Karpas-422 (cell line): ENCODE measurements around the gene LARP1B. TPM values are rescaled to one million over a fixed set of nuclear protein-coding genes. Genes with fewer than 3 reads are reported as not detected.
A peak's percentile ranks its signal among the peaks of the same experiment; 100 is the strongest.

ENCODE experiments used
- DNase-seq: peaks from one replicate; pipeline ENCODE4 v3.0.0-alpha.2; 2015
- H2AFZ ChIP-seq: fragments of 200-600 bp; sonication (generic); 2 replicates; pipeline ENCODE4 v1.6.1; 2014; ENCODE audit warnings: antibody characterized with exemption, low read length, mixed read lengths
- H3K27ac ChIP-seq: fragments of 200-600 bp; sonication (generic); 2 replicates; pipeline ENCODE4 v1.5.1; 2014; ENCODE audit warnings: mild to moderate bottlenecking, low read length, moderate library complexity
- H3K27me3 ChIP-seq: fragments of 200-600 bp; sonication (generic); 2 replicates; pipeline ENCODE4 v1.6.1; 2014; ENCODE audit warnings: low read length, mixed read lengths
- H3K36me3 ChIP-seq: fragments of 200-600 bp; sonication (generic); 2 replicates; pipeline ENCODE4 v1.6.1; 2014; ENCODE audit warnings: low read length, mixed read lengths; ENCODE audit not compliant: insufficient read depth
- H3K4me1 ChIP-seq: fragments of 200-600 bp; sonication (generic); 2 replicates; pipeline ENCODE4 v1.6.1; 2014; ENCODE audit warnings: mild to moderate bottlenecking, low read length, mixed read lengths
- H3K4me2 ChIP-seq: fragments of 200-600 bp; sonication (generic); 2 replicates; pipeline ENCODE4 v1.6.1; 2014; ENCODE audit warnings: low read length, low read depth, mild to moderate bottlenecking; ENCODE audit not compliant: poor library complexity, severe bottlenecking
- H3K4me3 ChIP-seq: fragments of 200-600 bp; sonication (generic); 2 replicates; pipeline ENCODE4 v1.5.1; 2014; ENCODE audit warnings: mild to moderate bottlenecking, antibody characterized with exemption, low read length, mixed read lengths
- H3K79me2 ChIP-seq: fragments of 200-600 bp; sonication (generic); 2 replicates; pipeline ENCODE4 v1.6.1; 2014; ENCODE audit warnings: mild to moderate bottlenecking, low read length, mixed read lengths
- H3K9ac ChIP-seq: fragments of 200-600 bp; sonication (generic); 2 replicates; pipeline ENCODE4 v1.6.0; 2014; ENCODE audit warnings: low read length
- H3K9me2 ChIP-seq: fragments of 200-600 bp; sonication (generic), shearing (Covaris generic); replicated peaks from 2 replicates; pipeline ENCODE4 v1.6.0; 2014; ENCODE audit warnings: mild to moderate bottlenecking, low read length, moderate library complexity; ENCODE audit not compliant: insufficient read depth
- H3K9me3 ChIP-seq: fragments of 300-700, 200-600 bp; sonication (generic); 2 replicates; pipeline ENCODE4 v1.6.1; 2014; ENCODE audit warnings: low read length, mixed read lengths
- H4K20me1 ChIP-seq: fragments of 200-600 bp; sonication (generic); 2 replicates; pipeline ENCODE4 v1.6.1; 2014; ENCODE audit warnings: mild to moderate bottlenecking, antibody characterized with exemption, low read length, low read depth; ENCODE audit not compliant: insufficient read depth
- total RNA-seq: library from RNA; depleted of rRNA; stranded (reverse); fragments of >200 nt; shearing (Covaris generic); gene quantifications from 2 replicates; pipeline ENCODE4 v1.2.3, GENCODE V29; 2014; ENCODE audit warnings: low replicate concordance

LARP1B gene
- total RNA-seq, 1 experiment from 2014 or later, result 62.8 TPM

GRCh38 chr4:128166982-128167381, 105.9 kb downstream of the LARP1B start:
- Histone ChIP-seq H3K4me2 (no peak overlapping the region), H3K36me3 (0 out of 2 replicates have a peak, but pooled peaks cover 3% of the 10 kb centered on the region), H3K9me2 (no peaks in the 10 kb centered on the region), H3K9me3 (no peaks in the 10 kb centered on the region), H2AFZ (no peak overlapping the region), H4K20me1 (no peaks in the 10 kb centered on the region), H3K9ac (no peak overlapping the region), H3K27me3 (no peaks in the 10 kb centered on the region), H3K79me2 (peaks cover 62% of the 10 kb centered on the region), H3K27ac (no peak overlapping the region), H3K4me3 (no peak overlapping the region), H3K4me1 (peaks cover 5% of the 10 kb centered on the region)
- DNase-seq, result no peak

DNA sequence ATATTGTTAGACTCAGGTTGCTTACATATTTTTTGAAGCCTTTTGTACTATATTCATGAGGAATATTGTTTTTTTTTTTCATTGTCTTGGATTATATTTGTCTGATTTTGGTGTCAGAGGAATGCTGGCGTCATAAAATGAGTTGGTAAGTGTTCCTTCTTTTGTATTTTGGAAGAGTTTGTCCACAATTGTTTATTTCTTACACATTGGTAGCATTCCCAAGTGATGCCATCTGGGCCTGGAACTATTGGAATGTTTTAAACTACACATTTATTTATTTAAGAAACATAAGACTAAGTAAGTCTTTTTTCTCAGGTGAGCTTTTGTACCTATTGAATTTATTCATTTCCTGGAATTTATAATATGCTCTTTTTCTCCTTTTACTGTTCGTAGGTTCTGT, 107.6 kb downstream of the LARP1B start:
- Histone ChIP-seq H3K4me2 (no peak overlapping the region), H3K9me3 (no peaks in the 10 kb centered on the region), H3K36me3 (0 out of 2 replicates have a peak, but pooled peaks cover 3% of the 10 kb centered on the region), H3K27me3 (no peaks in the 10 kb centered on the region), H3K9ac (no peak overlapping the region), H3K79me2 (peaks cover 60% of the 10 kb centered on the region), H3K4me1 (no peaks in the 10 kb centered on the region), H3K9me2 (no peaks in the 10 kb centered on the region), H3K4me3 (no peak overlapping the region), H4K20me1 (no peaks in the 10 kb centered on the region), H3K27ac (no peak overlapping the region), H2AFZ (no peak overlapping the region)
- DNase-seq, result no peak

DNA sequence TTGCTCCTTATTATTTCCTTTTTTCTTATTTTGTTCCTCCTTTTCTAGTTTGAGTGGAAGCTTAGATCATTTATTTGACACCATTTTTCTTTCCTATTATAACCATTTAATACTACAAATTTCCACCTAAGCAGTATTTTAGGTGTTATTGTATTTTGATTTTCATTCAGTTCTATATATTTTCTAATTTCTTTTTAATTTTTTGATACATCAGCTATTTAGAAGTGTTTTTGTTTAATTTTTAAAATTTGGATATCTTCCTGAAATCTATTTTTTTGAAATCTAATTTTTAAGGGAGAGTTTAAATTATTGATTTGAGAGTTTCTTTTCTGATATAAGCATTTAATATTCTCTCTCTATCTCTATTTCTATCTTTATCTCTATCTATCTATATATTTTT, 108.1 kb downstream of the LARP1B start:
- 0 out of 2 replicates have a peak, but pooled peaks cover 3% of the 10 kb centered on the region for H3K36me3 ChIP-seq
- H3K4me3 ChIP-seq, result no peak overlapping the region
- peaks cover 58% of the 10 kb centered on the region for H3K79me2 ChIP-seq
- H3K9ac ChIP-seq, result no peak overlapping the region
- no peaks in the 10 kb centered on the region for H3K9me3 ChIP-seq
- H3K4me1 ChIP-seq, result no peaks in the 10 kb centered on the region
- no peaks in the 10 kb centered on the region for H3K9me2 ChIP-seq
- no peaks in the 10 kb centered on the region for H4K20me1 ChIP-seq
- H3K27ac ChIP-seq, result no peak overlapping the region
- H3K4me2 ChIP-seq, result no peak overlapping the region
- H2AFZ ChIP-seq, result no peak overlapping the region
- no peak for DNase-seq
- no peaks in the 10 kb centered on the region for H3K27me3 ChIP-seq

DNA sequence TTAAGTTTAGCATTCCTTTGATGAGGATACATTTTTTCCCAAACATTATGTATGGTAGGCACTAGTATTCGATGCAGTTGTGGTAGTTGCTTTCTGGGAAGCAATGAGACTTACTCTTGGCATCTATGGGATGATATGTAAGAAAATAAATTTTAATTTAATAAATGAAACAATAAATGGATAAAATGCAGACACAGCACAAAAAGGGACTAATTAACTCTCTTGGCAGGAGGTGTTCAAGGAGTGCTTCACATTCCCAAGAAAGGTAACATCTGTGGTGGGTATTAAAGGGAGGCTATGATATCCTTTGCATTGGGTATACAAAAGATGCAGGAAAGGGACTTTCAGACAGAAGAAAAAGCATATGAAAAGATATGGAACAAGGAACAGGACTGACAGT, 115.5 kb downstream of the LARP1B start:
- peaks cover 15% of the 10 kb centered on the region for H3K4me1 ChIP-seq

GRCh38 chr4:128177498-128177897, 116.4 kb downstream of the LARP1B start:
- Histone ChIP-seq H3K9me3 (no peaks in the 10 kb centered on the region), H4K20me1 (no peaks in the 10 kb centered on the region), H3K9me2 (no peaks in the 10 kb centered on the region), H3K4me1 (peaks cover 17% of the 10 kb centered on the region), H3K79me2 (peaks cover 31% of the 10 kb centered on the region), H3K27ac (peak overlapping the region; percentile 51), H3K36me3 (peaks cover 21% of the 10 kb centered on the region), H3K4me2 (peak overlapping the region; percentile 6), H2AFZ (0 out of 2 replicates have a peak overlapping the region, but pooled peaks have one; percentile 12), H3K27me3 (no peaks in the 10 kb centered on the region), H3K9ac (no peak overlapping the region), H3K4me3 (no peak overlapping the region)
- DNase-seq, result peak; percentile 74

More for the DNA sequence above, 115.5 kb downstream of the LARP1B start:
- Histone ChIP-seq H3K27me3 (no peaks in the 10 kb centered on the region), H2AFZ (no peak overlapping the region), H3K4me3 (no peak overlapping the region), H3K36me3 (peaks cover 21% of the 10 kb centered on the region), H3K27ac (peak overlapping the region; percentile 51), H3K9ac (no peak overlapping the region), H4K20me1 (no peaks in the 10 kb centered on the region), H3K9me3 (no peaks in the 10 kb centered on the region), H3K79me2 (peaks cover 36% of the 10 kb centered on the region), H3K9me2 (no peaks in the 10 kb centered on the region), H3K4me2 (peak overlapping the region; percentile 6)
- DNase-seq, result no peak

DNA sequence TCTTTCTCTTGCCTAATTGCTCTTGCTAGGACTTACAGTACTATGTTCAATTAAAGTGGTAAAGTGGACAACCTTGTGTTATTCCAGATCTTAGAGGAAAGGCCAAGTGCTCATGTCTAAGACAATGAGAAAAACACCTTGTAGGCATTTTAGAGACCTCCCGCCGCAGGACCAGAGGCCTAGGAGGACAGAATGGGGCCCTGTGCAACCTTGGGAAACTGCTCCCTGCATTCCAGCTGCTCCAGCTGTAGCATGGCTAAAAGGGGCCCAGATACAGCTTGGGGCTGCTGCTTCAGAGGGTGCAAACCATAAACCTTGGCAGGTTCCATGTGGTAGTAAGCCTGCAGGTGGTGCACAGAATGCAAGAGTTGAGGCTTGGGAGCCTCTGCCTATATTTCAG, 125.5 kb downstream of the LARP1B start:
- Histone ChIP-seq H4K20me1 (no peaks in the 10 kb centered on the region), H3K4me3 (no peak overlapping the region), H3K4me1 (peaks cover 23% of the 10 kb centered on the region), H3K27me3 (no peaks in the 10 kb centered on the region), H3K36me3 (peaks cover 37% of the 10 kb centered on the region), H3K9ac (no peak overlapping the region), H3K79me2 (peaks cover 44% of the 10 kb centered on the region), H3K9me2 (no peaks in the 10 kb centered on the region), H3K4me2 (no peak overlapping the region), H2AFZ (no peak overlapping the region), H3K9me3 (peaks cover 3% of the 10 kb centered on the region; the same call in 1 of the 2 replicates), H3K27ac (no peak overlapping the region)
- DNase-seq, result no peak

DNA sequence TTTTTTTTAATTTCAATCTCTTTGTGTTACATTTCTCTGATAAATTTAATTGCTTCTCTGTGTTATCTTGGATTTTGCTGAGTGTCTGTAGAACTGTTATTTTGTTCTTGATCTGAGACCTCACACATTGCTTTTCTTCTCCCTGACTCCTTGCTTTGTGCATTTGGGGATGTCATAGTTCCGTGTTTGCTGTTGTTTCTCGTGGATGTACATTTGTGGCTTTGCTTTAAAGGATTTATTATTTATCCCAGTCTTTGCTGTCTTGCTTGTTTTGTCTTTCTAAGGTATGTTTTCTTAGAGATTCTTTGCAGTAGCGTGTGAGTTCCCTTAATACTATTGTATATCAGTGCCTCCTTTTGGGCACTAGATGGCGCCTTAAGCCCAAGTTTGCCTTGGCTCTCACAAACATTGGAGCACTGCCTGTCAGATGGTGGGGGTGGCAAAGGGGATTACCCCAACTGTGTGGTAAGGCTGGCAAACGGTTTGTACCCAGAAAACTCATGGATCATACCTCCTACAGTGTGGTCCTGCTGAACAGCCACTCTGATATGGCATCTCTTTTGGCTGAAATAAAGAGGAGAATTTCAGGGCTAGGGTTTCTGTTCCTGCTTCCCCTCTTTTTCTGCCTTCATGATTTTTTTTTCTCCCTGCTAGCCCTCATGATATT, 130.1 kb downstream of the LARP1B start:
- Histone ChIP-seq H3K4me1 (peaks cover 15% of the 10 kb centered on the region), H3K79me2 (peaks cover 47% of the 10 kb centered on the region), H3K27me3 (no peaks in the 10 kb centered on the region), H3K9ac (peak overlapping the region; percentile 41), H3K4me2 (peak overlapping the region; percentile 38), H3K9me2 (no peaks in the 10 kb centered on the region), H3K9me3 (no peaks in the 10 kb centered on the region), H3K4me3 (no peak overlapping the region; the same call in 1 of the 2 replicates), H3K36me3 (peaks cover 14% of the 10 kb centered on the region), H3K27ac (peak overlapping the region; percentile 23; the same call in 1 of the 2 replicates), H4K20me1 (no peaks in the 10 kb centered on the region), H2AFZ (peak overlapping the region; percentile 64; the same call in 1 of the 2 replicates)
- peak; percentile 95 for DNase-seq

- H4K20me1 ChIP-seq, result no peaks in the 10 kb centered on the region
- H3K4me1 ChIP-seq, result no peaks in the 10 kb centered on the region
- no peaks in the 10 kb centered on the region for H3K9me2 ChIP-seq
- H3K9ac ChIP-seq, result no peak overlapping the region
- H3K4me2 ChIP-seq, result no peak overlapping the region
- no peaks in the 10 kb centered on the region for H3K27me3 ChIP-seq
- H3K9me3 ChIP-seq, result no peaks in the 10 kb centered on the region
- H3K79me2 ChIP-seq, result no peaks in the 10 kb centered on the region
- H3K36me3 ChIP-seq, result peaks cover 7% of the 10 kb centered on the region; the same call in 1 of the 2 replicates
- no peak overlapping the region for H3K27ac ChIP-seq
- DNase-seq, result peak; percentile 81
- no peak overlapping the region for H3K4me3 ChIP-seq
- no peak overlapping the region for H2AFZ ChIP-seq
Observed at GRCh38 chr4:128220286-128221235, 159.4 kb downstream of the LARP1B start.
